Breast epithelium (tissue), 3 donors: Measurements from ENCODE around the gene COL15A1.

Experiments used
- POLR2A ChIP-seq: fragments of 450-650 bp; IDR thresholded peaks from one replicate; pipeline ENCODE4 v1.6.1; 2016; ENCODE audit warnings: antibody characterized with exemption, mild to moderate bottlenecking, moderate library complexity
- POLR2AphosphoS5 ChIP-seq, 3 donors: sonication (generic); formaldehyde crosslinking; IDR thresholded peaks; one replicate each; pipeline ENCODE4 v1.6.1; 2017; ENCODE audit warnings: antibody characterized with exemption in 3 of 3
- TF ChIP-seq, protein P1 (sequence below), 3 donors: fragments of 450-650 bp; IDR thresholded peaks; one replicate each; pipeline ENCODE4 v1.5.1; 2016 to 2017; ENCODE audit warnings: antibody characterized with exemption in 3 of 3, mild to moderate bottlenecking in 3 of 3, moderate library complexity in 3 of 3

- TF ChIP-seq POLR2A (no peak), POLR2AphosphoS5 (IDR thresholded peaks at IDR 0.05) (no peak)
- TF ChIP-seq, protein P1, sequence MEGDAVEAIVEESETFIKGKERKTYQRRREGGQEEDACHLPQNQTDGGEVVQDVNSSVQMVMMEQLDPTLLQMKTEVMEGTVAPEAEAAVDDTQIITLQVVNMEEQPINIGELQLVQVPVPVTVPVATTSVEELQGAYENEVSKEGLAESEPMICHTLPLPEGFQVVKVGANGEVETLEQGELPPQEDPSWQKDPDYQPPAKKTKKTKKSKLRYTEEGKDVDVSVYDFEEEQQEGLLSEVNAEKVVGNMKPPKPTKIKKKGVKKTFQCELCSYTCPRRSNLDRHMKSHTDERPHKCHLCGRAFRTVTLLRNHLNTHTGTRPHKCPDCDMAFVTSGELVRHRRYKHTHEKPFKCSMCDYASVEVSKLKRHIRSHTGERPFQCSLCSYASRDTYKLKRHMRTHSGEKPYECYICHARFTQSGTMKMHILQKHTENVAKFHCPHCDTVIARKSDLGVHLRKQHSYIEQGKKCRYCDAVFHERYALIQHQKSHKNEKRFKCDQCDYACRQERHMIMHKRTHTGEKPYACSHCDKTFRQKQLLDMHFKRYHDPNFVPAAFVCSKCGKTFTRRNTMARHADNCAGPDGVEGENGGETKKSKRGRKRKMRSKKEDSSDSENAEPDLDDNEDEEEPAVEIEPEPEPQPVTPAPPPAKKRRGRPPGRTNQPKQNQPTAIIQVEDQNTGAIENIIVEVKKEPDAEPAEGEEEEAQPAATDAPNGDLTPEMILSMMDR (IDR thresholded peaks at IDR 0.05): no peak
Observed at GRCh38 chr9:99055384-99055783, 111.7 kb downstream of the COL15A1 start.
